Esophagus muscularis mucosa (tissue), 4 donors: Measurements from ENCODE around the gene NT5DC3.

ENCODE experiments used
- EP300 ChIP-seq: sonication (generic); formaldehyde crosslinking; IDR thresholded peaks from one replicate; pipeline ENCODE4 v1.6.1; 2017; ENCODE audit warnings: antibody characterized with exemption
- POLR2A ChIP-seq: fragments of 450-650 bp; IDR thresholded peaks from one replicate; pipeline ENCODE4 v1.6.1; 2017; ENCODE audit warnings: antibody characterized with exemption, moderate library complexity, mild to moderate bottlenecking, low read depth
- POLR2AphosphoS5 ChIP-seq, 2 donors: sonication (generic); formaldehyde crosslinking; IDR thresholded peaks; one replicate each; pipeline ENCODE4 v1.6.1; 2017; ENCODE audit warnings: antibody characterized with exemption in 2 of 2
- TF ChIP-seq, protein P1 (sequence below), 3 experiments: fragments of 200-600 bp in 2 of 3; fragments of 450-650 bp in 1 of 3; sonication (generic) in 2 of 3; IDR thresholded peaks; one replicate each; pipeline ENCODE4 v1.5.1; 2017 to 2019; ENCODE audit warnings: antibody characterized with exemption in 3 of 3, mild to moderate bottlenecking in 2 of 3, moderate library complexity in 1 of 3

DNA sequence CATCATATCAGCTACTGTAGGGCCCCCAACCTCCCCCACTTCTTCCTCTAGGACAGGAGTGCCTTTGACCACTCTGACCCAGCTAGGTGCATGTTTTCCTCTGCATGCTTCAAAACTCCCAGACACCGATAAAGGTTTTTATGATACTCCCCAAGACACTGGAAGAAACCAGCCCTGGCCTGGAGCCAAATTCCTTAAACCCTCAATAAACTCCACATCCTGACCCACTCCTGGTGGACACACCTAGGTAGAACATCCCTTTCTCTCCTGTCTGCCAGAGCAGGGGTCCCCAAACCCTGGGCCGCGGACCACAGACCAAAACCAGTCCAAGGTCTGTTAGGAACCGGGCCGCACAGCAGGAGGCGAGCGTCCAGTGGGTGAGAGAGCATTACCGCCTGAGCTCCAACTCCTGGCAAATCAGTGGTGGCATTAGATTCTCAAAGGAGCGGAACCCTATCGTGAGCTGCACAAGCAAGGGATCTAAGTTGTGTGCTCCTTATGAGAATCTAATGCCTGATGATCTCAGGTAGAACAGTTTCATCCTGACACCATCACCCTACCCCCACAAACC lies 49.6 kb downstream of the NT5DC3 start:
- TF ChIP-seq, protein P1, sequence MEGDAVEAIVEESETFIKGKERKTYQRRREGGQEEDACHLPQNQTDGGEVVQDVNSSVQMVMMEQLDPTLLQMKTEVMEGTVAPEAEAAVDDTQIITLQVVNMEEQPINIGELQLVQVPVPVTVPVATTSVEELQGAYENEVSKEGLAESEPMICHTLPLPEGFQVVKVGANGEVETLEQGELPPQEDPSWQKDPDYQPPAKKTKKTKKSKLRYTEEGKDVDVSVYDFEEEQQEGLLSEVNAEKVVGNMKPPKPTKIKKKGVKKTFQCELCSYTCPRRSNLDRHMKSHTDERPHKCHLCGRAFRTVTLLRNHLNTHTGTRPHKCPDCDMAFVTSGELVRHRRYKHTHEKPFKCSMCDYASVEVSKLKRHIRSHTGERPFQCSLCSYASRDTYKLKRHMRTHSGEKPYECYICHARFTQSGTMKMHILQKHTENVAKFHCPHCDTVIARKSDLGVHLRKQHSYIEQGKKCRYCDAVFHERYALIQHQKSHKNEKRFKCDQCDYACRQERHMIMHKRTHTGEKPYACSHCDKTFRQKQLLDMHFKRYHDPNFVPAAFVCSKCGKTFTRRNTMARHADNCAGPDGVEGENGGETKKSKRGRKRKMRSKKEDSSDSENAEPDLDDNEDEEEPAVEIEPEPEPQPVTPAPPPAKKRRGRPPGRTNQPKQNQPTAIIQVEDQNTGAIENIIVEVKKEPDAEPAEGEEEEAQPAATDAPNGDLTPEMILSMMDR (IDR thresholded peaks at IDR 0.05) = peak in 1 of 3 experiments; percentile 3
- TF ChIP-seq POLR2A (no peak), POLR2AphosphoS5 (IDR thresholded peaks at IDR 0.05) (peak in 1 of 2 donors; percentile 33), EP300 (no peak)
